ENCODE results near the gene RNH1. TPM values are rescaled to one million over a fixed set of nuclear protein-coding genes. Genes with fewer than 3 reads are reported as not detected.

Gene RNH1
- total and polyA plus RNA-seq, 7 experiments from 2014 or later: 98.6 to 243 (median 136) TPM

DNA sequence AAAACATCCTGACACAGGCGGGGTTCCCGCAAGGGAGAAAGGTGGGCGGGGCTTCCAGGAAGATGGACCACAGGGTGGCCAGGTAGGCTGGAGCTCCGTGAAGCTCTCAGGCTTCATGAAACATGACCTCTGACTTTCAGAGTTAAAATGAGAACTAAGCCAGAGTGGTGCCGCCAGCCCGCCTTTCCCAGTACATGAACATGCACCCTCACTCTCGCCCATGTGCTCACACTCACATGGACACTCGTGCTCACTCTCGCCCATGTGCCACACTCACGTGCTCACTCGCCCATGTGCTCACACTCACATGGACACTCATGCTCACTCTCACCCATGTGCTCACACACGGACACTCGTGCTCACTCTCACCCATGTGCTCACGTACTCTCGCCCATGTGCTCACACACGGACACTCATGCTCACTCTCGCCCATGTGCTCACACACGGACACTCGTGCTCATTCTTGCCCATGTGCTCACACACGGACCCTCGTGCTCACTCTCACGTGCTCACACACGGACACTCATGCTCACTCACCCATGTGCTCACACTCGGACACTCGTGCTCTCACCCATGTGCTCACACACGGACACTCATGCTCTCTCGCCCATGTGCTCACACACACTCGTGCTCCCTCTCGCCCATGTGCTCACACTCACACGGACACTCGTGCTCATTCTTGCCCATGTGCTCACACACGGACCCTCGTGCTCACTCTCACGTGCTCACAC is 10.0 kb downstream of the RNH1 start:
- intact Hi-C loops (cut with micrococcal nuclease): no loop called here
- Histone ChIP-seq H3K4me1 (ENCODE audit: control insufficient read depth in 2 of 2, insufficient read depth in 2 of 2, low read length in 2 of 2) (no peaks in the 10 kb centered on the region), H3K9me3 (ENCODE audit: control insufficient read depth in 2 of 3, low read length in 3 of 3) (no peaks in the 10 kb centered on the region), H3K36me3 (ENCODE audit: control insufficient read depth in 2 of 3, insufficient read depth in 3 of 3, low read length in 3 of 3) (peaks cover 0 to 88% (median 35%) of the 10 kb centered on the region in 3 experiments), H3K27me3 (ENCODE audit: control insufficient read depth in 2 of 2, insufficient read depth in 2 of 2, low read length in 2 of 2) (no peaks in the 10 kb centered on the region), H3K27ac (ENCODE audit: low read depth, low read length) (no peak overlapping the region), H3K4me3 (ENCODE audit: low read length) (no peak overlapping the region)
- ChIA-PET POLR2A (interaction anchor here (0.6 kb wide), 1 partner anchor 9 kb away, joined by 4 read pairs; no protein-coding TSS in a partner anchor), CTCF (no interaction called here)
- Mint-ChIP-seq H3K27me3 (no peaks in the 10 kb centered on the region), H3K9me3 (no peaks in the 10 kb centered on the region), H3K4me3 (no peak overlapping the region), H3K36me3 (peaks cover 9 to 25% (median 19%) of the 10 kb centered on the region in 5 donors), H3K4me1 (peaks cover 0 to 11% (median 6%) of the 10 kb centered on the region in 7 donors), H3K27ac (peak overlapping the region in 3 of 9 donors; percentile 7 to 85 (median 81))
- DNase-seq: no peak
- no peak for ATAC-seq

DNA sequence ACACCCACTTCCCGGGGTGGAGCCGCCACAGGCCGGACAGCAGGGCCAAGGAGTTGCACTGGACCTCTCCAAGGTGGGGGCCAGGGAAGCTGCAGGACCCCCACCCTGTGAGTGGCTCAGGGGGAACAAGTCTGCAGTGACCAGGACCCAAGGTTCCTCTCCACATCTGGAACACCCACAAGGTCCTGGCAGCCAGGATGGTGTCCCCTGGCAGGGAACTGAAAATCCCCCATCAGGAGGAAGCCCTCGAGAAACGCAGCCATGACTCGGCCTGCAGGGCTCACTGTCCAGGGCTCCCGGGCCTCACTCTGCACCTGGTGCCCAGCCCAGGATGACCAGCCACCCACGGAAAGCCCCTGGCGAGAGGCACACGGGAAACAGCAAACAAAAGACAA is 11.5 kb downstream of the RNH1 start:
- H3K27ac Mint-ChIP-seq: peak overlapping the region in 1 of 9 donors; percentile 52
- no peak overlapping the region for H3K4me3 Mint-ChIP-seq
- H3K27ac ChIP-seq (ENCODE audit: low read depth, low read length): no peak overlapping the region
- ChIA-PET CTCF (no interaction called here), POLR2A (no interaction called here)
- no peaks in the 10 kb centered on the region for H3K4me1 ChIP-seq (ENCODE audit: control insufficient read depth in 2 of 2, insufficient read depth in 2 of 2, low read length in 2 of 2)
- H3K9me3 Mint-ChIP-seq: no peaks in the 10 kb centered on the region
- H3K27me3 ChIP-seq (ENCODE audit: control insufficient read depth in 2 of 2, insufficient read depth in 2 of 2, low read length in 2 of 2): no peaks in the 10 kb centered on the region
- H3K9me3 ChIP-seq (ENCODE audit: control insufficient read depth in 2 of 3, low read length in 3 of 3): no peaks in the 10 kb centered on the region
- H3K36me3 ChIP-seq (ENCODE audit: control insufficient read depth in 2 of 3, insufficient read depth in 3 of 3, low read length in 3 of 3): peaks cover 0 to 82% (median 29%) of the 10 kb centered on the region in 3 experiments
- peaks cover 9 to 21% (median 19%) of the 10 kb centered on the region in 5 donors for H3K36me3 Mint-ChIP-seq
- peaks cover 0 to 10% (median 6%) of the 10 kb centered on the region in 7 donors for H3K4me1 Mint-ChIP-seq
- intact Hi-C loops (cut with micrococcal nuclease): no loop called here
- no peaks in the 10 kb centered on the region for H3K27me3 Mint-ChIP-seq
- no peak for DNase-seq
- no peak overlapping the region for H3K4me3 ChIP-seq (ENCODE audit: low read length)
- no peak for ATAC-seq

DNA sequence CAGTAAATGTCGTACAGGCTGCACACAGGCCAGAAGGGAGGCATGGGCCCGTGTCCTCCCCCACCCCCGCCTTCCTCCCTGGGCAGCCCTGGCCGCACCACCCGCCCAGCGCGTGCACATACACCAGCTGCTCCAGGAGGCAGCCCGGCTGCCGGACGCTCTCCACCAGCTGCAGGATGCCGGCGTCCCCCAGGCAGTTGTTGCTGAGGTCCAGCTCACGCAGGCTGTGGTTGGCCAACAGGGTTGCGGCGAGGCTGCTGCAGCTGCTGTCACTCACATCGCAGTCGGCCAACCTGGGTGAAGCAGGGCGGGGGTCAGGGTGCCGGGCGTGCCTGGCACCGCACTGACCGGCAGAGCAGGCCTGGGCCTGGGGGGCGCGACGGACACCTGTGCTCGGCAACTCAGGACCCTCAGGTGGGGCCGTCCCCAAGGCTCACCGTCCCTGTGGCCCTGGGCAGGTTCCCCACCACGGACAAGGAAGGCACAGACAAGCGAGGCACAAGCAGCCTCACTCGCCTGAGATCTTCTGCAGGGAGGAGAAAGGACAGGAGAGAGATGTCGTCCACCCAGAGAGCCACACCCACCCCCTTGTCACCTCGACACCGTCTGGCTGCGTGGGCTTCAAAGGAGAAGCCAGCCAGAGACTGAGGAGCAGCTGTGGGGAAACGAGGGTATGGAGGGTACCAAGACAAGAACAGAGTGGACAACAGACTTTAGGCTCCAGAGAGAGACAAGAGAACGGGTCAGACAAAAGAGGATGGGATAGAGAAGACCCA is 12.1 kb downstream of the RNH1 start:
- Histone ChIP-seq H3K9me3 (ENCODE audit: control insufficient read depth in 2 of 3, low read length in 3 of 3) (no peaks in the 10 kb centered on the region), H3K4me1 (ENCODE audit: control insufficient read depth in 2 of 2, insufficient read depth in 2 of 2, low read length in 2 of 2) (no peaks in the 10 kb centered on the region), H3K4me3 (ENCODE audit: low read length) (no peak overlapping the region), H3K36me3 (ENCODE audit: control insufficient read depth in 2 of 3, insufficient read depth in 3 of 3, low read length in 3 of 3) (peaks cover 0 to 82% (median 25%) of the 10 kb centered on the region in 3 experiments), H3K27ac (ENCODE audit: low read depth, low read length) (no peak overlapping the region), H3K27me3 (ENCODE audit: control insufficient read depth in 2 of 2, insufficient read depth in 2 of 2, low read length in 2 of 2) (no peaks in the 10 kb centered on the region)
- peaks cover 9 to 21% (median 18%) of the 10 kb centered on the region in 5 donors for H3K36me3 Mint-ChIP-seq
- POLR2A ChIA-PET: no interaction called here
- no peak for DNase-seq
- H3K9me3 Mint-ChIP-seq: no peaks in the 10 kb centered on the region
- H3K27me3 Mint-ChIP-seq: no peaks in the 10 kb centered on the region
- H3K4me1 Mint-ChIP-seq: peaks cover 0 to 10% (median 6%) of the 10 kb centered on the region in 7 donors
- intact Hi-C loops (cut with micrococcal nuclease): no loop called here
- H3K4me3 Mint-ChIP-seq: no peak overlapping the region
- CTCF ChIA-PET: interaction anchor here (0.6 kb wide), 1 partner anchor 545 kb away, joined by 4 read pairs; no protein-coding TSS in a partner anchor
- peak overlapping the region in 1 of 9 donors; percentile 49 for H3K27ac Mint-ChIP-seq
- ATAC-seq: no peak

GRCh38 chr11:492427-493226 is 14.4 kb downstream of the RNH1 start:
- Histone ChIP-seq H3K9me3 (ENCODE audit: control insufficient read depth in 2 of 3, low read length in 3 of 3) (no peaks in the 10 kb centered on the region), H3K27me3 (ENCODE audit: control insufficient read depth in 2 of 2, insufficient read depth in 2 of 2, low read length in 2 of 2) (no peaks in the 10 kb centered on the region), H3K4me1 (ENCODE audit: control insufficient read depth in 2 of 2, insufficient read depth in 2 of 2, low read length in 2 of 2) (no peaks in the 10 kb centered on the region), H3K27ac (ENCODE audit: low read depth, low read length) (no peak overlapping the region), H3K4me3 (ENCODE audit: low read length) (no peak overlapping the region), H3K36me3 (ENCODE audit: control insufficient read depth in 2 of 3, insufficient read depth in 3 of 3, low read length in 3 of 3) (peaks cover 0 to 70% (median 4%) of the 10 kb centered on the region in 3 experiments)
- no peak for DNase-seq
- intact Hi-C loops (cut with micrococcal nuclease): no loop called here
- peak overlapping the region in 2 of 9 donors; percentile 10 to 25 for H3K27ac Mint-ChIP-seq
- no peaks in the 10 kb centered on the region for H3K9me3 Mint-ChIP-seq
- peaks cover 5 to 17% (median 16%) of the 10 kb centered on the region in 5 donors for H3K36me3 Mint-ChIP-seq
- no peak overlapping the region for H3K4me3 Mint-ChIP-seq
- no peaks in the 10 kb centered on the region for H3K27me3 Mint-ChIP-seq
- CTCF ChIA-PET: no interaction called here
- ATAC-seq: no peak
- POLR2A ChIA-PET: no interaction called here
- peaks cover 0 to 10% (median 4%) of the 10 kb centered on the region in 7 donors for H3K4me1 Mint-ChIP-seq

DNA sequence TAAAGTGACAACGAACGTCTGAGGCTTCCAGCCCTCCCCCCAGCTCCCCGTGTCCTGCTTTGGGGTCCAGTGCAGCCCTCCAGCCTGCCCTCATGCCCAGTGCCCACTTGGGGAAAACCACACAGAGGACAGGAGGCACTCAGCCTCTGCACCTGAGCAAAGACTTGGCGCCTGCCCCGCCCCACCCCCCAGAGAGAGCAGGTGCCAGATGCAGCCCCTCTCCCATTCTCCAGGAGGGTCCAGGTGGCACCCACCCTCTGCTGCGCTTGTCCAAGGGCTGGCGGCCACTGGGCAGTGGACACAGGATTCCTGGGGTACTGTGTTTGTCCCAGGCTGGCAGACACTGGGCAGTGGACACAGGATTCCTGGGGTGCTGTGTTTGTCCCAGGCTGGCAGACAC is 15.7 kb downstream of the RNH1 start:
- Histone ChIP-seq H3K4me3 (ENCODE audit: low read length) (no peak overlapping the region), H3K27ac (ENCODE audit: low read depth, low read length) (no peak overlapping the region), H3K4me1 (ENCODE audit: control insufficient read depth in 2 of 2, insufficient read depth in 2 of 2, low read length in 2 of 2) (no peaks in the 10 kb centered on the region), H3K36me3 (ENCODE audit: control insufficient read depth in 2 of 3, insufficient read depth in 3 of 3, low read length in 3 of 3) (peaks cover 0 to 57% (median 0%) of the 10 kb centered on the region in 3 experiments), H3K27me3 (ENCODE audit: control insufficient read depth in 2 of 2, insufficient read depth in 2 of 2, low read length in 2 of 2) (no peaks in the 10 kb centered on the region), H3K9me3 (ENCODE audit: control insufficient read depth in 2 of 3, low read length in 3 of 3) (no peaks in the 10 kb centered on the region)
- ATAC-seq: no peak
- no peak for DNase-seq
- H3K9me3 Mint-ChIP-seq: no peaks in the 10 kb centered on the region
- no peaks in the 10 kb centered on the region for H3K27me3 Mint-ChIP-seq
- POLR2A ChIA-PET: no interaction called here
- H3K4me1 Mint-ChIP-seq: peaks cover 0 to 3% (median 0%) of the 10 kb centered on the region in 7 donors
- intact Hi-C loops (cut with micrococcal nuclease): no loop called here
- H3K4me3 Mint-ChIP-seq: no peak overlapping the region
- CTCF ChIA-PET: no interaction called here
- H3K36me3 Mint-ChIP-seq: peaks cover 0 to 11% (median 8%) of the 10 kb centered on the region in 5 donors
- no peak overlapping the region for H3K27ac Mint-ChIP-seq

- Histone ChIP-seq H3K4me3 (ENCODE audit: low read length) (no peak overlapping the region), H3K27me3 (ENCODE audit: control insufficient read depth in 2 of 2, insufficient read depth in 2 of 2, low read length in 2 of 2) (no peaks in the 10 kb centered on the region), H3K36me3 (ENCODE audit: control insufficient read depth in 2 of 3, insufficient read depth in 3 of 3, low read length in 3 of 3) (peaks cover 0 to 54% (median 0%) of the 10 kb centered on the region in 3 experiments), H3K9me3 (ENCODE audit: control insufficient read depth in 2 of 3, low read length in 3 of 3) (no peaks in the 10 kb centered on the region), H3K4me1 (ENCODE audit: control insufficient read depth in 2 of 2, insufficient read depth in 2 of 2, low read length in 2 of 2) (no peaks in the 10 kb centered on the region), H3K27ac (ENCODE audit: low read depth, low read length) (no peak overlapping the region)
- ChIA-PET POLR2A (no interaction called here), CTCF (no interaction called here)
- peaks cover 0 to 10% (median 6%) of the 10 kb centered on the region in 5 donors for H3K36me3 Mint-ChIP-seq
- no peak overlapping the region for H3K27ac Mint-ChIP-seq
- ATAC-seq (no peak), DNase-seq (no peak)
- no peak overlapping the region for H3K4me3 Mint-ChIP-seq
- H3K9me3 Mint-ChIP-seq: no peaks in the 10 kb centered on the region
- H3K4me1 Mint-ChIP-seq: peaks cover 0 to 2% (median 0%) of the 10 kb centered on the region in 7 donors
- no peaks in the 10 kb centered on the region for H3K27me3 Mint-ChIP-seq
- intact Hi-C loops (cut with micrococcal nuclease): no loop called here
These were observed 16.1 kb downstream of the RNH1 start for GRCh38 chr11:490930-491260.

Data from naive thymus-derived CD4-positive, alpha-beta T cell (primary cell).